CD14-positive monocyte (primary cell): ENCODE data around the gene NPL. TPM values are rescaled to one million over a fixed set of nuclear protein-coding genes. Genes with fewer than 3 reads are reported as not detected.

Source experiments
- DNase-seq, 3 donors: peaks; one replicate each; pipeline ENCODE4 v3.0.0-alpha.2; 2011 to 2022
- H2AFZ ChIP-seq: 2 replicates; pipeline ENCODE4 v1.6.0; 2012; ENCODE audit warnings: mild to moderate bottlenecking, low read depth, low read length, inconsistent platforms; ENCODE audit not compliant: insufficient read depth, poor library complexity, severe bottlenecking
- H3K27ac ChIP-seq, 2 donors: 1 replicate in 1 of 2; 2 replicates in 1 of 2; pipeline ENCODE4 v1.5.1; 2012 to 2013; ENCODE audit warnings: low read length in 2 of 2, control low read depth in 1 of 2, inconsistent platforms in 1 of 2, low read depth in 1 of 2, mild to moderate bottlenecking in 1 of 2
- H3K27me3 ChIP-seq, 2 donors: one replicate each; pipeline versions ENCODE4 v1.6.0 to v1.6.1; 2011 to 2013; ENCODE audit warnings: low read length in 2 of 2; ENCODE audit not compliant: control insufficient read depth in 2 of 2, insufficient read depth in 2 of 2
- H3K36me3 ChIP-seq, 2 donors: replicated peaks in 1 of 2; 1 replicate in 1 of 2; 2 replicates in 1 of 2; pipeline versions ENCODE4 v1.5.1 to v1.6.1; 2012 to 2013; ENCODE audit warnings: low read length in 2 of 2, control low read depth in 1 of 2, inconsistent platforms in 1 of 2, mild to moderate bottlenecking in 1 of 2; ENCODE audit not compliant: insufficient read depth in 2 of 2, control insufficient read depth in 1 of 2
- H3K4me1 ChIP-seq, 2 donors: 1 replicate in 1 of 2; 2 replicates in 1 of 2; pipeline versions ENCODE4 v1.5.1 to v1.6.1; 2012 to 2013; ENCODE audit warnings: low read length in 2 of 2, control low read depth in 1 of 2, inconsistent platforms in 1 of 2, mild to moderate bottlenecking in 1 of 2, moderate library complexity in 1 of 2; ENCODE audit not compliant: insufficient read depth in 2 of 2, control insufficient read depth in 1 of 2
- H3K4me2 ChIP-seq: replicated peaks from 2 replicates; pipeline ENCODE3; 2012; ENCODE audit warnings: low read length, moderate library complexity, mild to moderate bottlenecking; ENCODE audit not compliant: poor library complexity, severe bottlenecking; ENCODE audit errors: extremely low read depth
- H3K4me3 ChIP-seq, 3 experiments: fragments of 200-600 bp in 1 of 3; sonication (generic) in 1 of 3; replicated peaks in 1 of 3; 1 replicate in 2 of 3; 2 replicates in 1 of 3; pipeline ENCODE4 v1.5.1; 2011 to 2013; ENCODE audit warnings: low read length in 3 of 3, mild to moderate bottlenecking in 3 of 3, control low read depth in 2 of 3, low read depth in 2 of 3, inconsistent platforms in 1 of 3, moderate library complexity in 1 of 3
- H3K79me2 ChIP-seq: 2 replicates; pipeline ENCODE4 v1.6.0; 2012; ENCODE audit warnings: mild to moderate bottlenecking, control low read depth, inconsistent platforms, low read length, moderate library complexity; ENCODE audit not compliant: insufficient read depth
- H3K9ac ChIP-seq: 2 replicates; pipeline ENCODE4 v1.6.0; 2017; ENCODE audit warnings: low read length, mild to moderate bottlenecking; ENCODE audit not compliant: insufficient read depth, poor library complexity, severe bottlenecking
- H3K9me3 ChIP-seq, 2 donors: replicated peaks in 1 of 2; 1 replicate in 1 of 2; 2 replicates in 1 of 2; pipeline versions ENCODE4 v1.5.1 to v1.6.1; 2012 to 2013; ENCODE audit warnings: low read length in 2 of 2, control low read depth in 1 of 2; ENCODE audit not compliant: control insufficient read depth in 1 of 2, insufficient read depth in 1 of 2
- H4K20me1 ChIP-seq: 2 replicates; pipeline ENCODE4 v1.6.0; 2012; ENCODE audit warnings: mild to moderate bottlenecking, low read length, control low read depth, moderate library complexity; ENCODE audit not compliant: insufficient read depth
- H3K27ac Mint-ChIP-seq, 7 donors: one replicate each; pipeline ENCODE4 v1.8.0; 2020; ENCODE audit warnings: mild to moderate bottlenecking in 7 of 7, mixed read lengths in 7 of 7, moderate library complexity in 6 of 7, inconsistent platforms in 2 of 7
- H3K27me3 Mint-ChIP-seq, 3 donors: one replicate each; pipeline ENCODE4 v1.8.0; 2021 to 2022; ENCODE audit warnings: low read depth in 3 of 3, mild to moderate bottlenecking in 3 of 3, mixed read lengths in 3 of 3, moderate library complexity in 3 of 3, inconsistent platforms in 1 of 3
- H3K36me3 Mint-ChIP-seq, 2 donors: one replicate each; pipeline ENCODE4 v1.8.0; 2020; ENCODE audit warnings: mixed read lengths in 2 of 2, inconsistent platforms in 1 of 2, mild to moderate bottlenecking in 1 of 2
- H3K4me1 Mint-ChIP-seq: one replicate; pipeline ENCODE4 v1.8.0; 2020; ENCODE audit warnings: mild to moderate bottlenecking, mixed read lengths
- H3K4me3 Mint-ChIP-seq, 2 donors: one replicate each; pipeline ENCODE4 v1.8.0; 2020; ENCODE audit warnings: mild to moderate bottlenecking in 2 of 2, mixed read lengths in 2 of 2, moderate library complexity in 1 of 2
- H3K9me3 Mint-ChIP-seq, 7 donors: one replicate each; pipeline ENCODE4 v1.8.0; 2020 to 2022; ENCODE audit warnings: mixed read lengths in 7 of 7, mild to moderate bottlenecking in 6 of 7, moderate library complexity in 6 of 7, inconsistent platforms in 2 of 7
- CTCF ChIP-seq: fragments of 200-600 bp; IDR thresholded peaks from one replicate; pipeline ENCODE4 v1.8.0; 2022; ENCODE audit warnings: antibody characterized with exemption, mild to moderate bottlenecking
- WGBS: methylation state at CpG from one replicate; pipeline ENCODE4 v1.1.5; 2013; ENCODE audit warnings: missing lambda C conversion rate; ENCODE audit not compliant: insufficient coverage; 5-methylcytosine and 5-hydroxymethylcytosine counted together
- intact Hi-C, 2 donors: fragments of 100-400 bp; cut with micrococcal nuclease; formaldehyde crosslinking; loops; one replicate each; pipeline versions ENCODE4 v1.15.0 to v1.15.1; 2023
- polyA plus RNA-seq, 3 donors: library from polyadenylated mRNA; depleted of rRNA in 1 of 3; unstranded in 2 of 3; stranded (reverse) in 1 of 3; fragments of 300-500 nt in 2 of 3; fragments of >200 nt in 1 of 3; fragmentation: Illumina TruSeq in 2 of 3; gene quantifications; 1 replicate in 2 of 3; 2 replicates in 1 of 3; pipeline ENCODE4 v1.2.3, GENCODE V29; 2012 to 2021

NPL gene
- polyA plus RNA-seq, 3 donors, result 56.6 to 127 (median 127) TPM

- peaks cover 0 to 1% (median 0%) of the 10 kb centered on the region in 3 donors for H3K27me3 Mint-ChIP-seq
These were observed 87.8 kb downstream of the NPL start for GRCh38 chr1:182877331-182877730.

GRCh38 chr1:182877842-182878241, 88.3 kb downstream of the NPL start:
- no peak for DNase-seq
- no peaks in the 10 kb centered on the region for H3K4me1 ChIP-seq
- H3K79me2 ChIP-seq, result no peaks in the 10 kb centered on the region
- Mint-ChIP-seq H3K27ac (no peak overlapping the region), H3K4me3 (no peak overlapping the region), H3K4me1 (no peaks in the 10 kb centered on the region), H3K27me3 (peaks cover 0 to 1% (median 0%) of the 10 kb centered on the region in 3 donors), H3K36me3 (peaks cover 96 to 100% of the 10 kb centered on the region in 2 donors), H3K9me3 (peaks cover 0 to 3% (median 0%) of the 10 kb centered on the region in 7 donors)
- intact Hi-C loops, result loop anchor here in 1 of 2 donors (10.0 kb wide), 1 partner anchor 1847 kb away; no protein-coding TSS in a partner anchor
- 100% methylated on average over 3 of the region's 7 CpGs for WGBS
- H3K27ac ChIP-seq, result no peak overlapping the region
- no peak for TF ChIP-seq CTCF
- H3K9ac ChIP-seq, result no peak overlapping the region
- H3K36me3 ChIP-seq, result peaks cover 98 to 100% of the 10 kb centered on the region in 2 donors
- no peak overlapping the region for H2AFZ ChIP-seq
- no peak overlapping the region for H3K4me2 ChIP-seq
- no peaks in the 10 kb centered on the region for H3K27me3 ChIP-seq
- H3K4me3 ChIP-seq, result no peak overlapping the region
- peaks cover 25% of the 10 kb centered on the region for H4K20me1 ChIP-seq
- no peaks in the 10 kb centered on the region for H3K9me3 ChIP-seq

More at GRCh38 chr1:182877331-182877730, 87.8 kb downstream of the NPL start:
- Histone ChIP-seq H3K27me3 (no peaks in the 10 kb centered on the region), H3K36me3 (peaks cover 100% of the 10 kb centered on the region in 2 donors), H4K20me1 (peaks cover 29% of the 10 kb centered on the region), H2AFZ (no peak overlapping the region), H3K27ac (no peak overlapping the region), H3K9ac (no peak overlapping the region), H3K9me3 (no peaks in the 10 kb centered on the region), H3K79me2 (no peaks in the 10 kb centered on the region), H3K4me3 (no peak overlapping the region), H3K4me1 (no peaks in the 10 kb centered on the region), H3K4me2 (no peak overlapping the region)
- Mint-ChIP-seq H3K4me1 (no peaks in the 10 kb centered on the region), H3K27ac (no peak overlapping the region), H3K4me3 (no peak overlapping the region), H3K36me3 (peaks cover 96 to 100% of the 10 kb centered on the region in 2 donors), H3K9me3 (no peaks in the 10 kb centered on the region)
- intact Hi-C loops, result loop anchor here in 1 of 2 donors (10.0 kb wide), 1 partner anchor 1847 kb away; no protein-coding TSS in a partner anchor
- no peak for DNase-seq
- TF ChIP-seq CTCF, result no peak

Other genes with a start within 250 kb of the NPL start
- gene RNASEL, start 200.5 kb upstream of the NPL start, polyA plus RNA-seq, result 10 to 100 TPM in 1 of 3 donors, 1 to 10 TPM in 2; 6.9 to 12.3 (median 7.9) TPM
- under 1 TPM in 2 of 3 donors, not detected in 1; 0.07 to 0.44 TPM for gene RGS16, start 185.4 kb upstream of the NPL start, polyA plus RNA-seq
- not detected for gene RGS8, start 105.2 kb upstream of the NPL start, polyA plus RNA-seq
- gene DHX9, start 49.6 kb downstream of the NPL start, polyA plus RNA-seq, result 10 to 100 TPM; 57.9 to 71.5 (median 58.5) TPM
- gene SHCBP1L, start 163.4 kb downstream of the NPL start, polyA plus RNA-seq, result not detected
- gene LAMC1, start 233.6 kb downstream of the NPL start, polyA plus RNA-seq, result 1 to 10 TPM in 1 of 3 donors, under 1 TPM in 2; 0.34 to 1.7 (median 0.95) TPM